Activated naive CD4-positive, alpha-beta T cell treated with anti-CD3 and anti-CD28 coated beads, Interleukin-2, amount 50 U/mL, for 16 hours (primary cell): ENCODE data around the gene SLA2.

ENCODE experiments used
- DNase-seq: peaks from one replicate; pipeline ENCODE4 v3.0.0-alpha.2; 2020

Gene SLA2

DNA sequence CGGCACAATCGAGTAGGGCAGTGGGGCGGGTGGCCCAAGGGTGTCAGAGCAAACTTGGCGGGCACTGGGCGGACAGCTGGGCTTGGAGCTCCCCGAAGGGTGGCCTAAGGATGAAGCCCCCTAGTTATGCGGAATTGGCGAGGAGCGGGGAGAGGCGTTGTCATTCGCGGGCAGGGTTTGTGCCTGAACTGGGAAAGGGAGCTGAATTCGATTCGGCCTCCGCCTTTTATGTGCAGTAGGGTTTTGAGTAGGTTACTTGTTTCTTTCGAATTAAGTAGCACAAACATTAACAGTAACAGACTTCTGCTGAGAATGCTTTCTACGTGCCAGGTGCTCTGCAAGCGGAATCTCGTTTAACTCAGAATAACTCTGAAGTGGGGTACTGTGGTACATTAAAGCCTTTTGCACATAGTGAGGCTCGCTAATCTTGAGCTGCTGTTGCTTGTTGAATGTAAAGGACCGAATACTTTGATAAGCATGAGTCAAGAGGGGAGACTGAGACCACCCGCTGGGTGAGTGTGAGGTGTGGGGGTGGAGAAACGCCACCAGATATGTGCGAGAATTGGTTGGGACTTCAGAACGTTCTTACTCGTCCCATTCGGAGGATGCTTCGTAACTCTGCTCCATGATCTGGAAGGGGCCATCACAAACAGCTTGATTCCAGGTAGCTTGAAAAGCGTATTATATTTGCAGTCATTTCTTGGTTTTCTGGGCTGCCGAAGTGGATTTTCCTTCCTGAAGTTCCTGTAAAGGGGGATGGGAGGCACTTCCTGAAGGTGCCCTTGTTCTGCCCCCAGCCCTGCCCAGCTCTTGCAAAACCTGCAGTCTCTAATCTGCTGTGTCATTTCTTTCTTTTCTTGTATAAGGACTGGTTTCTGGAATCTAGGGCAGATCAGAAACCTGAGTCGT, 39.6 kb downstream of the SLA2 start:
- DNase-seq: no peak

- DNase-seq: peak; percentile 99
Measured at GRCh38 chr20:36605399-36606157, 40.4 kb downstream of the SLA2 start, which contains the start of gene RAB5IF. RAB5IF (plus strand) TSS chr20:36605779; CDS start chr20:36605952, 173 bp downstream.

- peak; percentile 48 for DNase-seq
Measured at GRCh38 chr20:36604952-36605398, 41.0 kb downstream of the SLA2 start.

- no peak for DNase-seq
Measured at GRCh38 chr20:36601540-36601939, 44.5 kb downstream of the SLA2 start.

DNA sequence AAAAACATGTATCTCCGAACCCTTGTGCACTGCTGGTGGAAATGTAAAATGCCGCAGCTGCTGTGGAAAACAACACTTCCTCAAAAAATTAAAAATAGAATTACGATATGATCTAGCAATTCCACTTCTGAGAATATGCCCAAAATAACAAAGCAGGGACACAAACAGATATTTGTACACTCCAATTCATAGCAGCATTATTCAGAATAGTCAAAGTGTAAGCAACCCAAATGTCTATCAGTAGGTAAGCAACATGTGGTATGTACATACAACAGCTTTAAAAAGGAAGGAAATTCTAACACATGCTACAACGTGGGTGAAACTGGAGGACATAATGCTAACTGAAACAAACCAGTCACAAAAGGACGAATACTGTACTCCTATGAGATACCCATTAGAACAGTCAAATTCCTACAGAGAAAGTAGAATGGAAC, 46.1 kb downstream of the SLA2 start:
- no peak for DNase-seq

DNA sequence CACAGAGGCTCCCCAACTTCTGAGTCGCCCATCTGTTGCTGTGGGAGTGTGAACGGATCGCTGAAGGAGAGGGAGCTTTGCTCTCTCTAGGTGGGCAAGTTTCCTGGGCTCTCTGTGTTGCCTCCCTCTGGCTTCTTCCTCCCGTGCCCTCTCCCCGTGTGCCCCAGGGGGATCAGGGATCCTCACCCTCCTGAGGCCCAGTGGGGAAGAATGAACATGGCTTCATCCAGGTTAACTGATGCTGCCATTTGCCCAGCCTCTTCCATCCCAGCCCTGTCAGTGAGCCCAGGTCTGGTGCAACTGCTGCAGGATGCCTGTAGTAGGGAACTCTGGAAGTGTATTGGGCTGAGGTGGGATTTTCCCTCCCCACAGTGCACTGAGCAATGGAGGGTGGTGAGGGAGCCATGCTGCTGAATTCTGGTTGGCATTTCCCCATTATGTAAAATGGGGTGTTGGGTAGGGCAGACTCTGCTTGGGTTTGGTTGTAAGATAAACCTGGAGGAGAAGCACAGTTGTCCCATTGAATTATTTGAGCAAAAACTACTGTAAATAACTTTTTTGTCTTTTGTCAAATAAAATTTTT, 52.6 kb downstream of the SLA2 start:
- no peak for DNase-seq

GRCh38 chr20:36591854-36592641, 53.9 kb downstream of the SLA2 start:
- DNase-seq: peak; percentile 58

- DNase-seq: no peak
Measured at GRCh38 chr20:36591281-36591680, 54.7 kb downstream of the SLA2 start.

DNA sequence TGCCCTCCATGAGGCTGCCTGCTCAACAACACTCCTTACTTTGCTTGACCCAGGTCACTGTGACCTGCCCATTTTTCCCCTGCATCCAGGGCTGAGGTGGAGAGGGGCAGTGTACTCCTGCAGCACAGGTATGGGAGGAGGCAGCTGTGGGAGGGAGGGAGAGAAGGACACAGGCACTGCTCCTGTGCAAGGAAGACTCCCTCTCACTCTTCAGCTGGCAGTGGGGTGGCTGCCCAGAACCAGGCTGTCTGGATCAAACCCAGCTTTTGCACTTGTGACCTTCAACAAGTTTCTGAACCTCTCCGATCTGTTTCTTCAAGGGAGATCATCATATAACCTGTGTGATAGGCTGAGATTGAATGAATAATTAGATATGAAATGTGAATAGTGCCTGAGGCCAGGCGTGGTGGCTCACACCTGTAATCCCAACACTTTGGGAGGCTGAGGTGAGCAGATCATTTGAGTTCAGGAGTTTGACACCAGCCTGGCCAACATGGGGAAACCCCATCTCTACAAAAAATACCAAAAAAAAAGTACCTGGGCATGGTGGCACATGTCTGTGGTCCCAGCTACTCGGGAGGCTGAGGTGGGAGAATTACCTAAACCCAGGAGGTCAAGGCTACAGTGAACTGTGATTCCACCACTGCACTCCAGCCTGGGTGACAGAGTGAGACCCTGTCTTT, 58.5 kb downstream of the SLA2 start:
- no peak for DNase-seq

- no peak for DNase-seq
Measured at GRCh38 chr20:36585410-36586125, 60.4 kb downstream of the SLA2 start.

DNA sequence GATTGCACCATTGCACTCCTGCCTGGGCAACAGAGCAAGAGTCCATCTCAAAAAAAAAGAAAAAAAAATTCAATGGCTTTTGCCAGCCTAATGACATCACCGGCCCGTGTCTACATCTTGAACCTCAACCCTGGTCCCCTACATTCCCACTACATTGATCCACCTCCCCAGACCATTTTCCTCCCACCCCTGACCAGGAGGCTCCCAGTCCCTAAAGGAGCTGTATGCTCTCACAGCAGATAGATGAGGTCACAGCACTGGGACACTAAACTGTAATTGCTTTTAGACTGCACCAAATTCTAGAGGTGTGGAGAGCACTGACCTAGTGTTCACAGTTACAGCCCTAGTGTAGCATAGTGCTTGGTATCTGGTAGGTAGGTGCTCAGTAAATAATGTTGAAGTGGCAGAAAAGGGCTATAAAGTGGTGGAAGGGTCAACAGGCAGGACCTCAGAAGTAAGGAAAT, 61.9 kb downstream of the SLA2 start:
- DNase-seq: no peak

GRCh38 chr20:36582821-36583220, 63.2 kb downstream of the SLA2 start:
- DNase-seq: no peak

DNA sequence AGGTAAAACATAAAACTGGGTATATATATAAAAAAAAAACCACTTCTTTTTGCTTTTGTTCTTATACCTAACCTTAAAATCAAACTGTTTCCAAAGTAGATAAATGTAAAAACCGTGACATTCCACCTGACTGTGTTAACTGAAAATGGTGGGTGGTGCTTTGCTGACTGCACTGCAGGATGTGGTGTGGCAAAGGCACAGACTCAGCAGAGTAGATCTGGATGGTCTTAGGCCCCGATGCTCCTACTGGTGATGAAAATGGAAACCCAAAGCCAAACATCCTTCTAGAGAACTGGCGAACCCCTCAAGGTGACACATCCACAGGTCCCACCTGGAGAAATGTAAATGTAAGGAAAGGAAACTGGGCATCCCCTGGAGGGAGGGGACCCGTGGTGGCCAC, 63.7 kb downstream of the SLA2 start:
- DNase-seq: no peak

GRCh38 chr20:36579996-36580545, 65.9 kb downstream of the SLA2 start:
- no peak for DNase-seq

- DNase-seq: no peak
Measured at GRCh38 chr20:36578356-36579041, 67.5 kb downstream of the SLA2 start.

DNA sequence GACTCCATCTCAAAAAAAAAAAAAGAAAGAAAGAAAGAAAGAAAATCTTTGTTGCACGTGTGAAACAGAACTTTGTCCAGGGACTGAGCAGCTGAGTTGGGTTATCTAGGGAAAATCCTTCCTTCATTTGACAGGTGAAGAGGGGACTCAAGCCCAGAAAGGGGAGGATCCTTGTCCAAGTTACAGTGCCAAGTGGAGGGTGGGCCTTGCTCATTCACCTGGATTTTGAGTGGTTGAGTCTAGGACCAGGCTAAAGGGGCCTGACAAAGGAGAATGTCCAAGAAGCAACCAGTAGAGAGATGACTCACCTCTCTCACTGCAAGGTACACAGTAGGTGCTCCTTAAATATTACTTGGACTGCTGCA, 69.9 kb downstream of the SLA2 start:
- no peak for DNase-seq

- DNase-seq: peak; percentile 62
Measured at GRCh38 chr20:36574366-36575135, 71.4 kb downstream of the SLA2 start.

DNA sequence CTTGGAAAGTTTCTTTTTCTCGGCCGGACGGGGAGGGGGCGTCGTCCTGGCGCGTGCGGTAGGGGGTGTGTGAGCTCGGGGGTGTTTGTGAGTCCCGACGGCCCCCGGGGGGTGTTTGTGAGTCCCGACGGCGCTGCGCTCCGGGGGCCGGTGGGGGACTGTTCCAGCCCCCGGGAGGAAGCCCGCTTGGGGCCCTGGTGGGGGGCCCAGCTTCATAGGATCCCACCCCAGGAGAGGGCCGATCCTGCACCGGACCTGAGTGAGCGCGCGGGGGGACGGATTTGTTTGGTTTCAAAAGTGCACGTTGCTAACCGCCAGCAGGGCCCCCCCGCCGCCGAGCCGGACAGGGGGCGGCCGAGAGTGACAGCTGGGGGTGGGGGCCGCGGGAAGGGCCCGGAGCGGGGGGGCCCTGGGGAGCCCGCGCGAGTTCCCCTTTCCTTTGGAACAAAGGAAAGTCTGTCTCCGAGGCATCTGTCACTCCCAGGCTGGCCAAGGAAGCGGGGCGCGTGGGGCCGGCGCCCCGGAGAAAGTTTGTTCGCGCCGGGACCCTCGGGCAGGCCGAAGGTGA, 72.1 kb downstream of the SLA2 start:
- DNase-seq: peak; percentile 40
